GM13976 (cell line): ENCODE results near the gene SRSF2.

ENCODE experiments used
- DNase-seq: peaks from one replicate; pipeline ENCODE4 v3.0.0; 2012; ENCODE audit warnings: low spot score
- in situ Hi-C: fragments of 300-500 bp; cut with MboI; formaldehyde crosslinking; loops from one replicate; pipeline ENCODE4 v1.12.0; 2022; ENCODE audit warnings: low sequenced_read_pairs, mixed read lengths, inconsistent platforms; ENCODE audit not compliant: unreplicated experiment
- TF ChIP-seq, protein P1 (sequence below): IDR thresholded peaks from 2 replicates; pipeline ENCODE4 v1.5.1; 2012; ENCODE audit warnings: borderline replicate concordance, mild to moderate bottlenecking; ENCODE audit not compliant: insufficient read depth; ENCODE audit errors: extremely low read depth, missing control alignments, control extremely low read depth

The SRSF2 gene

GRCh38 chr17:76758570-76758969 lies 21.4 kb upstream of the SRSF2 start:
- in situ Hi-C loops: no loop called here
- DNase-seq: no peak
- TF ChIP-seq, protein P1, sequence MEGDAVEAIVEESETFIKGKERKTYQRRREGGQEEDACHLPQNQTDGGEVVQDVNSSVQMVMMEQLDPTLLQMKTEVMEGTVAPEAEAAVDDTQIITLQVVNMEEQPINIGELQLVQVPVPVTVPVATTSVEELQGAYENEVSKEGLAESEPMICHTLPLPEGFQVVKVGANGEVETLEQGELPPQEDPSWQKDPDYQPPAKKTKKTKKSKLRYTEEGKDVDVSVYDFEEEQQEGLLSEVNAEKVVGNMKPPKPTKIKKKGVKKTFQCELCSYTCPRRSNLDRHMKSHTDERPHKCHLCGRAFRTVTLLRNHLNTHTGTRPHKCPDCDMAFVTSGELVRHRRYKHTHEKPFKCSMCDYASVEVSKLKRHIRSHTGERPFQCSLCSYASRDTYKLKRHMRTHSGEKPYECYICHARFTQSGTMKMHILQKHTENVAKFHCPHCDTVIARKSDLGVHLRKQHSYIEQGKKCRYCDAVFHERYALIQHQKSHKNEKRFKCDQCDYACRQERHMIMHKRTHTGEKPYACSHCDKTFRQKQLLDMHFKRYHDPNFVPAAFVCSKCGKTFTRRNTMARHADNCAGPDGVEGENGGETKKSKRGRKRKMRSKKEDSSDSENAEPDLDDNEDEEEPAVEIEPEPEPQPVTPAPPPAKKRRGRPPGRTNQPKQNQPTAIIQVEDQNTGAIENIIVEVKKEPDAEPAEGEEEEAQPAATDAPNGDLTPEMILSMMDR: no peak

- in situ Hi-C loops: no loop called here
- no peak for DNase-seq
- TF ChIP-seq, protein P1: no peak
Observed at GRCh38 chr17:76757256-76757655, 20.1 kb upstream of the SRSF2 start.

DNA sequence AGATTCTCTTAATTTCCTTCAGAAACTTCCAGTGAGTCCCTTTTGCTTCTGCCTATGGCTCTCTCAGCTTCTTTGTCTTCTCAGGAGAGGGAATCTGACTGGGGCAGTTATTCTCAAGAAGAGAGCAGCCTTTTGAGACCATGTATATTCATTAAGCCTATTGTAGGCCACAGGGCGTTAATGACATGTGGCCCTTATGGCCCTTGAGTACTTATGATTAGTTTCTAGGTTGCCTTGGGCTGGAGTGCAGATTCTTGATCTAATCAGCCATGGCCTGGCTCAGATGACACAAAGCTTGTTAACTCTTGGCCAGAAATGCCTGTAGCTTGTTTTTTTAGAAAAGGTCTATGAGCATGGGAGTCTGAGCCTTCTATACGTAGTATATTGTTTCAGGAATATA lies 18.2 kb upstream of the SRSF2 start:
- in situ Hi-C loops: no loop called here
- TF ChIP-seq, protein P1: no peak
- no peak for DNase-seq

GRCh38 chr17:76753061-76753961 lies 16.2 kb upstream of the SRSF2 start:
- in situ Hi-C loops: no loop called here
- TF ChIP-seq, protein P1: no peak
- no peak for DNase-seq

DNA sequence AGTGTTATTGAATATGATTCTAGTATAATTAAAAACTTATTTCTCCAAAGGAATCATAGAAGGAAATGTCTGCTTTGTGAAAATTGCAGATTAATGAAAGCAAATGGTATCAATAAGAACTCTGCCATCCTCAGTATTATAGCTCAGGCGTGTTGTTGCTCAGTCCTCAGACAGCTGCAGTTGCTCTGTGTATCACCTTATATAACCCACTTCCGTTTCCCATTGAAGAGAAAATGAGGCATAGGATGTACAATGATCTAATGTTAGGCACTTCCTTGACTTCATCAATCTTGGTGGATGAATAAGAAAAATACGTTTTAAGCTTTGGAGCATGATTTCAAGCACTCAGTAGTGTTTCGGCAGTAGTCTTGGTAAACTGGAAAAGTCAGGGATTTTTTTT lies 14.9 kb upstream of the SRSF2 start:
- DNase-seq: no peak
- TF ChIP-seq, protein P1: no peak
- in situ Hi-C loops: no loop called here

- DNase-seq: no peak
- TF ChIP-seq, protein P1: no peak
Observed at GRCh38 chr17:76751416-76751993, 14.4 kb upstream of the SRSF2 start.

More at GRCh38 chr17:76751416-76751993, 14.4 kb upstream of the SRSF2 start:
- in situ Hi-C loops: no loop called here
